SK-N-SH (cell line): Measurements from ENCODE around the gene AQP1.

Source experiments
- CHD2 ChIP-seq: fragments of 150-350 bp; IDR thresholded peaks from 2 replicates; pipeline ENCODE4 v1.6.1; 2018; ENCODE audit warnings: low read length; ENCODE audit not compliant: partially characterized antibody
- GABPA ChIP-seq: IDR thresholded peaks from 2 replicates; pipeline ENCODE4 v1.4.0; 2012; ENCODE audit warnings: low read depth, mild to moderate bottlenecking
- JUND ChIP-seq: IDR thresholded peaks from 2 replicates; pipeline ENCODE4 v1.4.0; 2012
- NFIC ChIP-seq: IDR thresholded peaks from 2 replicates; pipeline ENCODE4 v1.4.0; 2012; ENCODE audit warnings: borderline replicate concordance
- RAD21 ChIP-seq: IDR thresholded peaks from 2 replicates; pipeline ENCODE4 v1.6.1; 2012; ENCODE audit warnings: mild to moderate bottlenecking, low read length
- RCOR1 ChIP-seq: fragments of 150-350 bp; IDR thresholded peaks from 2 replicates; pipeline ENCODE4 v1.6.1; 2017; ENCODE audit warnings: antibody characterized with exemption, low read length
- TF ChIP-seq, protein P1 (sequence below): fragments of 200-600 bp; sonication (generic); IDR thresholded peaks from 2 replicates; pipeline ENCODE4 v1.6.1; 2017; ENCODE audit warnings: antibody characterized with exemption, mild to moderate bottlenecking, moderate library complexity

DNA sequence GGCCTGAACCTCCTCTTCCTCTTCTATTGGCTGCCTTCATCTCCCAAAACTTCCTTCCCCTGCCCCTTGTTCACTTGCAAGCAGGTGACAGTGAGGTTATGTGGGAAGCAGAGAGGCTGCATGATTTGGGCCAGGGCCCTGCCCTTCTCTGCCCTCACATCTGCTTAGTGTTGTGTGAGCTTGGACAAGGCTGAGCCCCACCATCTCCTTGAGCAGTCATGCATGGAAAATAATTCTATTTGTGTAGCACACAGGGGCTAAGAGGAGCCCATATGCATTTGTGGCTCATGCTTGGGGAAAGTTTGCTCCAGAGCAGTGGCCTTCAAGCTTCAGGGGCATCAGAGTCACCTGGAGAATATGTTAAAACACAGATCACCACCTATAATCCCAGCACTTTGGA lies 26.8 kb upstream of the AQP1 start:
- TF ChIP-seq, protein P1, sequence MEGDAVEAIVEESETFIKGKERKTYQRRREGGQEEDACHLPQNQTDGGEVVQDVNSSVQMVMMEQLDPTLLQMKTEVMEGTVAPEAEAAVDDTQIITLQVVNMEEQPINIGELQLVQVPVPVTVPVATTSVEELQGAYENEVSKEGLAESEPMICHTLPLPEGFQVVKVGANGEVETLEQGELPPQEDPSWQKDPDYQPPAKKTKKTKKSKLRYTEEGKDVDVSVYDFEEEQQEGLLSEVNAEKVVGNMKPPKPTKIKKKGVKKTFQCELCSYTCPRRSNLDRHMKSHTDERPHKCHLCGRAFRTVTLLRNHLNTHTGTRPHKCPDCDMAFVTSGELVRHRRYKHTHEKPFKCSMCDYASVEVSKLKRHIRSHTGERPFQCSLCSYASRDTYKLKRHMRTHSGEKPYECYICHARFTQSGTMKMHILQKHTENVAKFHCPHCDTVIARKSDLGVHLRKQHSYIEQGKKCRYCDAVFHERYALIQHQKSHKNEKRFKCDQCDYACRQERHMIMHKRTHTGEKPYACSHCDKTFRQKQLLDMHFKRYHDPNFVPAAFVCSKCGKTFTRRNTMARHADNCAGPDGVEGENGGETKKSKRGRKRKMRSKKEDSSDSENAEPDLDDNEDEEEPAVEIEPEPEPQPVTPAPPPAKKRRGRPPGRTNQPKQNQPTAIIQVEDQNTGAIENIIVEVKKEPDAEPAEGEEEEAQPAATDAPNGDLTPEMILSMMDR: no peak
- TF ChIP-seq CHD2: no peak
- TF ChIP-seq NFIC: no peak
- TF ChIP-seq RCOR1: no peak
- no peak for TF ChIP-seq JUND
- TF ChIP-seq RAD21: no peak
- TF ChIP-seq GABPA: no peak
